Islet precursor cell (in vitro differentiated cells): Measurements from ENCODE around the gene SHROOM3.

Experiments
- DNase-seq: peaks from one replicate; pipeline ENCODE4 v3.0.0-alpha.2; 2018

Gene SHROOM3

GRCh38 chr4:76758290-76758882 lies 323.4 kb downstream of the SHROOM3 start:
- no peak for DNase-seq

DNA sequence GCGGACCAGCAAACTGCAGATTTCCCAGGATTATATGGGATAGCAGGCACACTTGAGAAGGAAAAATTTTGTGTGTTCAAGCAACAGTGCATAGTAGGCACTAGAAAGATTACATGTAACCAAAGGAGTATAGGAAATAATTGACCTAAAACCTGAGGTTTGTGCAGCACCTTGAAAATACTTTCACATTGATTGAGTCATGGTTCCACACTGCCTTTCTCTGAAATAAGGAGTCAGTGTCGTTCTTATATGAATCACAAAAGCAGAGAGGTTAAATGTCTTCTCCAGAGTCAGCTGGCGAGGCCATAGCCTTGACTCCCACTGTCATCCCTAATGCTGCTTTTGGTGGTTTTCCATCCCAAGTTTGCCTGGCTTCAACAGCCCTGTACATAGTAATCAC lies 324.0 kb downstream of the SHROOM3 start:
- no peak for DNase-seq

- DNase-seq = no peak
Measured at GRCh38 chr4:76760193-76760592, 325.2 kb downstream of the SHROOM3 start.

DNA sequence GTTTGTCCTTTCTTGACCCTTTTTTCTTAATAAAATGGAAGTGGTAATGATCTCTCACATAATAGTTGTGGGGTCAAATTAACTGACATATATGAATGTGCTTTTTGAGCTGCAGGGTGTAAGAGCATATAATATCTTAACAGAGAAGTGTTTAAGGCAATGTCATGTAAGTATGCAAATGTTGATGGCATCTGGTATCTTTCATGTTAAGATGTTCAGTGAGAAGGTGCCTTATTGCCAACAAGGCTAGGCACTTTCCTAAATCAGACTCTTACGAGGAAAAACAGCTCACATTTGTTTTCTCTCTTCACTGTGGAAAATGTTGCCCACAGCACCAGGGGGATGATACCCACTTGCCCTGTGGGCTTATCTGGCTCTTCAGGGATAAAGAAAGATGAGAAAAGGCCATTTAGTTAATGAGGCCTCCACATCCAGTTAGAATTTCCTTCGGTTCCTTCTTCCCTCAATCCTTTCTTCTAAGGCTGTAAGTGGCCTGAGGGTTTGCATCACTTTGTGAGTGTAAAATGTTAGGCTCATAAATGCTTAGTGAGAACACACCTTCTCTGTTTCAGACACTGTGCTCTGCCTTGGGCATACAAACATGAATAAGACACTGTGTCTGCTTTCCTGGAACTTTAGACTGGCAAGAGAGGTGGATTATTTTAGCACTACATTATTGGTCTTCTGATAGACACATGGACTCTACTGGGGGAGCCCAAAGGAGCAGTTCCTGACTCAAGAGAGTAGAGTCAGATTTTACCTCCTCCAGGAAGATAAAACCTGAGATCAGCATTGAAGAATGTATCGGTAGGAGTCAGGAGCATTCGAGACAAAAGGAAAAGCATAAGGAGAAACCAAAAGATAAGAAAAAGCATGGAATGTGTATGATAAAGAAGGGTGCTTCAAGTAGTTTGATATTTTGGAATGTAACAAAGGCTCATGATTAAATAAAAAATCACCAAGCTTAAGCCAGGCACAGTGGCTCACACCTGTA lies 327.4 kb downstream of the SHROOM3 start:
- peak; percentile 68 for DNase-seq

DNA sequence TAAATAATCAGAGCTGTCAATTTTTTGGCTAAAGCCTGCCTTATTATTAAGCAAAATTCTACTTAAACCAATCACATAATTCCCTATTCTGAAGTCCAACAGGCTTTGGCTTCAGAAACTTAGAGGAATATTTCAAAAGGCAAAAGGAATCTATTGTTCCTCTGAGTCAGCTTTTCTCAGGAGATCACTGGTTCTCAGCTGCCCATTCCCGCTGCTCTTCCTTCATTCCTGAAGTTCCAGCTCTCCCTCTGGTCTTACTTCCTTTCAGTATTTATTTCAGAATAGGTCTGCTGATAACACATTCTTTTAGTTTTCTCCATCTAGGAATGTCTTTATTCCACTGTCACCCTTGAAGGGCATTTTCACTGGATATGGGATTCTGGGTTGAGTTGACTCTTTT lies 329.2 kb downstream of the SHROOM3 start:
- DNase-seq = peak; percentile 81

GRCh38 chr4:76765473-76766183 lies 330.6 kb downstream of the SHROOM3 start:
- no peak for DNase-seq

- peak; percentile 79 for DNase-seq
Measured at GRCh38 chr4:76767983-76768382, 333.0 kb downstream of the SHROOM3 start.

GRCh38 chr4:76772498-76773106 lies 337.6 kb downstream of the SHROOM3 start:
- no peak for DNase-seq

GRCh38 chr4:76773766-76774165 lies 338.7 kb downstream of the SHROOM3 start:
- DNase-seq = no peak

- DNase-seq = no peak
Measured at GRCh38 chr4:76779740-76780459, 344.9 kb downstream of the SHROOM3 start.

GRCh38 chr4:76780781-76781697 lies 346.0 kb downstream of the SHROOM3 start:
- DNase-seq = no peak

GRCh38 chr4:76781698-76782595 lies 346.9 kb downstream of the SHROOM3 start:
- peak; percentile 92 for DNase-seq

- DNase-seq = no peak
Measured at GRCh38 chr4:76782837-76783236, 347.8 kb downstream of the SHROOM3 start.

DNA sequence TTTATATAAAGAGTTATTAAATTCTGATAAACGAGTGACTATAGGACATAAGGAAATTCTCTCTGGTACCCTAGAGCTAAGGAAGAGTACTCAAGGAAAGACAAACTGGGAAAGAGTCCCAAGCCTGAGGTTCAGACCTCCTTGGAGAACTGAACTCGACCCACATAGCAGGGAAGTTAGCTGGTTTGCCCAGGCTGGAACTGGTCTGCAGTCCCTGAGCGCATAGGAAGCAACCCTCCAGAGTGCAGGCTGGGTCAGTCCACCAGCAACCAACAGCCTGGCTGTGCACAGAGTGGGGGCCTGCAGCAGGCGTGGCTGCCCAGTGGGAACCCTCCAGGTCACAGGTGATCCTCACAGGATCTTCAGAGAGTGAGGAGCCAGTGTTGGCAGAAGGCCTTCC lies 348.8 kb downstream of the SHROOM3 start:
- no peak for DNase-seq

DNA sequence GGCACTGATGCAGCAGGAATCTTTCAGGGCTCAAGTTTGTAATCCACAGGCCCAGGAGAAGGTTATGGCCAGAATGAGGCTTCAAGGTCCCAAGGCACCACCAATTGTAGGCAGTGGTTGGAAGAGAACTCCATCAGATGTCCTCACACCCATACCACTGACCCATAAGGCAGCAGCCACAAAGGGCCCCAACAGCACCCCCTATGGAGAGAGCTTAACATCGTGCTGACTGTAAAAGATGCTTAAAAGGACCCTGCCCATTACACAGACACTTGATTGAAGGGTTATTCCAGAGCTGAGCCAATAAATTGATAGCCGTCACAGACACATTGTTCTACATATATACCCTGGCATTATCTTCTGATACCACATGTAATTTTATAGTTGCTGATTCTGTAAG lies 349.2 kb downstream of the SHROOM3 start:
- DNase-seq = no peak

DNA sequence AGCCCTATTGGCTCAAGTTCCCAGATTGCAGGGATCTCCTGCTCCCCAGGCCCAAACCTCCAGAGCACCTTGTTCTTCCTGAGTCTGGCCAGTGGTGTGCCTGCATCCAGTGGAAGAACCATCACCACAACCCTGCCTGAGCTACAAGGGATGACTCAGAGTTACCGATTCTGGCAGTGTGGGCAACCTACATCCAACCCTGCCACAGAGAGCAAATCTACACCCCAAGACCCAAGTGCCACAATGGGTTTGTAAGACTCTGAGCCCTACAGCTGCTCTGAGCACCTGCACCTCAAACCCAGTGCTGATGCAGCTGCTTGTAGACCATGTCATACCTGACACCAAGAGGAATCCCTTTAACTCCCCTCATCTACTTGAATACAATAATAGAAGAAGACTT lies 352.9 kb downstream of the SHROOM3 start:
- DNase-seq = no peak

DNA sequence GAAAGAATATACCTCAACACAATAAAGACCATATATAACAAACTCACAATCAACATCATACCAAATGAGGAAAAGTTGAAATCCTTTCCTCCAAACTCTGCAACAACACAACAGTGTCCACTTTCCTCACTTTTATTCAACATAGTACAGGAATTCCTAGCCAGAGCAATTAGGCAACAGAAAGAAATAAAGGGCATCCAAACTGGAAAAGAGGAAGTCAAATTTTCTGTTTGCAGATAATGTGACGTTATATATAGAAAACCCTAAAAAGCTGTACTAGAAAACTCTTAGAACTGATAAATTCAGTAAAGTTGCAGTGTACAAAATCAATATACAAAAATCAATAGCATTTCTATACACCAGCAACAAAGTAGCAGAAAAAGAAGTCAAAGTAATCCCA lies 355.3 kb downstream of the SHROOM3 start:
- DNase-seq = no peak

GRCh38 chr4:76791479-76791878 lies 356.4 kb downstream of the SHROOM3 start:
- no peak for DNase-seq

DNA sequence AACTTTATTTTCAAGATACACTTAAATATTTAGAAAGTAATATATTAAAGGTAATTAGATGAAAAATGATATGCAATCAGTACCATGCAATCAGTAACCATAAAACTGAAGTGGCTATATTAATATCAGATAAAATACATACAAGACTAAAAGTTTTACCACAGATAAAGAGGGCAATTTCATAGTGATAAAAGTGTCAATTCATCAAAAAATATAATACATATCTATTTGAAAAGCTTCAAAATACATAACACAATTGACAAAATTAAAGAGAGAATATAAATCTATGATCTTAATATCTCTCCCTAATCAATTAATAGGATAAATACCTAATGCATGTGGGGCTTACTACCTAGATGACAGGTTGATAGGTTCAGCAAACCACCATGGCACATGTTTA lies 357.4 kb downstream of the SHROOM3 start:
- no peak for DNase-seq

DNA sequence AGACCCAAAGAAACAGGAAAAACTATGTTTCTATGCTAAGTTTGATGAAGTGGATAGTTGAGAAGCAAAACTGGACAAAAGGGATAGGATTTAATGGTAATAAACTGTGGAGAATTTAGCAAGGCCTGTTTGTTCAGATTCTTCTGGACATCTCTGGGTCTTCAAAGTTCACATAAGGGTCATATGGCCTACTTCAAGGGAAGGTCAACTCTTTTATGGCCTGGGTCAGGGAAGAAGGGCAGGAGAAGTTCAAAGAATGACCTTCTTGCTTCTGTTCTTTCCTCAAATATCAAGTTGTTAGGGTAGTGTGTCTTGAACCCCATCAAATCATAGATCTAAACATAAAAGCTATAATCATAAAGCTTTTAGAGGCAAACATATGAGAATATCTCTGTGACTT lies 360.2 kb downstream of the SHROOM3 start:
- DNase-seq = no peak
